ENCODE data around the gene C19orf12.
A peak's percentile ranks its signal among the peaks of the same experiment; 100 is the strongest.

The C19orf12 gene

GRCh38 chr19:29737461-29738000, 22.5 kb upstream of the C19orf12 start:
- FAIRE-seq (no peak), DNase-seq (ENCODE audit: insufficient read length, low spot score) (no peak)
- TF ChIP-seq POLR2AphosphoS5 (IDR thresholded peaks at IDR 0.05; ENCODE audit: low read depth, low read length) (no peak), TAF1 (IDR thresholded peaks at IDR 0.05; ENCODE audit: low read depth, low read length) (no peak), PAX5 (IDR thresholded peaks at IDR 0.05; ENCODE audit: insufficient read depth, low read length, severe bottlenecking) (no peak), SPI1 (IDR thresholded peaks at IDR 0.05; ENCODE audit: low read depth, low read length) (no peak)

GRCh38 chr19:29735829-29736228, 20.8 kb upstream of the C19orf12 start:
- FAIRE-seq (no peak), DNase-seq (ENCODE audit: insufficient read length, low spot score) (no peak)
- no peak for TF ChIP-seq POLR2AphosphoS5 (IDR thresholded peaks at IDR 0.05; ENCODE audit: low read depth, low read length)
- TF ChIP-seq PAX5 (IDR thresholded peaks at IDR 0.05; ENCODE audit: insufficient read depth, low read length, severe bottlenecking): no peak
- TF ChIP-seq POLR2A (IDR thresholded peaks at IDR 0.05; ENCODE audit: low read depth, low read length): no peak
- no peak for TF ChIP-seq POU2F2 (IDR thresholded peaks at IDR 0.05; ENCODE audit: low read depth, low read length)
- no peak for TF ChIP-seq SPI1 (IDR thresholded peaks at IDR 0.05; ENCODE audit: low read depth, low read length)
- TF ChIP-seq TAF1 (IDR thresholded peaks at IDR 0.05; ENCODE audit: low read depth, low read length): no peak

GRCh38 chr19:29731331-29731850, 16.3 kb upstream of the C19orf12 start:
- DNase-seq (ENCODE audit: insufficient read length, low spot score) (no peak), FAIRE-seq (no peak)
- no peak for TF ChIP-seq POLR2AphosphoS5 (IDR thresholded peaks at IDR 0.05; ENCODE audit: low read depth, low read length)

- FAIRE-seq: no peak
- TF ChIP-seq PAX5 (IDR thresholded peaks at IDR 0.05; ENCODE audit: insufficient read depth, low read length, severe bottlenecking): no peak
- TF ChIP-seq POU2F2 (IDR thresholded peaks at IDR 0.05; ENCODE audit: low read depth, low read length): no peak
- TF ChIP-seq POLR2AphosphoS5 (IDR thresholded peaks at IDR 0.05; ENCODE audit: low read depth, low read length): no peak
- TF ChIP-seq TAF1 (IDR thresholded peaks at IDR 0.05; ENCODE audit: low read depth, low read length): no peak
- TF ChIP-seq SPI1 (IDR thresholded peaks at IDR 0.05; ENCODE audit: low read depth, low read length): no peak
- TF ChIP-seq POLR2A (IDR thresholded peaks at IDR 0.05; ENCODE audit: low read depth, low read length): no peak
- DNase-seq (ENCODE audit: insufficient read length, low spot score): no peak
Measured at GRCh38 chr19:29727906-29728305, 12.8 kb upstream of the C19orf12 start.

- no peak for DNase-seq (ENCODE audit: insufficient read length, low spot score)
- TF ChIP-seq POLR2A (IDR thresholded peaks at IDR 0.05; ENCODE audit: low read depth, low read length) (no peak), SPI1 (IDR thresholded peaks at IDR 0.05; ENCODE audit: low read depth, low read length) (no peak), PAX5 (IDR thresholded peaks at IDR 0.05; ENCODE audit: insufficient read depth, low read length, severe bottlenecking) (no peak), POU2F2 (IDR thresholded peaks at IDR 0.05; ENCODE audit: low read depth, low read length) (no peak), POLR2AphosphoS5 (IDR thresholded peaks at IDR 0.05; ENCODE audit: low read depth, low read length) (no peak), TAF1 (IDR thresholded peaks at IDR 0.05; ENCODE audit: low read depth, low read length) (no peak)
- no peak for FAIRE-seq
Measured at GRCh38 chr19:29724746-29725145, 9.7 kb upstream of the C19orf12 start.

- FAIRE-seq: no peak
- DNase-seq (ENCODE audit: insufficient read length, low spot score): peak; percentile 37
- TF ChIP-seq TAF1 (IDR thresholded peaks at IDR 0.05; ENCODE audit: low read depth, low read length) (no peak), PAX5 (IDR thresholded peaks at IDR 0.05; ENCODE audit: insufficient read depth, low read length, severe bottlenecking) (no peak), POLR2A (IDR thresholded peaks at IDR 0.05; ENCODE audit: low read depth, low read length) (no peak), SPI1 (IDR thresholded peaks at IDR 0.05; ENCODE audit: low read depth, low read length) (no peak), POU2F2 (IDR thresholded peaks at IDR 0.05; ENCODE audit: low read depth, low read length) (no peak), POLR2AphosphoS5 (IDR thresholded peaks at IDR 0.05; ENCODE audit: low read depth, low read length) (no peak)
Measured at GRCh38 chr19:29724102-29724641, 9.1 kb upstream of the C19orf12 start.

GRCh38 chr19:29717051-29717450, 2.0 kb upstream of the C19orf12 start:
- TF ChIP-seq POU2F2 (IDR thresholded peaks at IDR 0.05; ENCODE audit: low read depth, low read length) (peak; percentile 16; the same call in 1 of the 2 replicates), POLR2A (IDR thresholded peaks at IDR 0.05; ENCODE audit: low read depth, low read length) (no peak)
- FAIRE-seq: peak; percentile 16

GRCh38 chr19:29715701-29716581, 880 bp upstream of the C19orf12 start:
- peak; percentile 20 for FAIRE-seq
- DNase-seq (ENCODE audit: insufficient read length, low spot score): no peak
- TF ChIP-seq TAF1 (IDR thresholded peaks at IDR 0.05; ENCODE audit: low read depth, low read length) (no peak), SPI1 (IDR thresholded peaks at IDR 0.05; ENCODE audit: low read depth, low read length) (no peak), POLR2AphosphoS5 (IDR thresholded peaks at IDR 0.05; ENCODE audit: low read depth, low read length) (no peak), POU2F2 (IDR thresholded peaks at IDR 0.05; ENCODE audit: low read depth, low read length) (no peak), POLR2A (IDR thresholded peaks at IDR 0.05; ENCODE audit: low read depth, low read length) (no peak), PAX5 (IDR thresholded peaks at IDR 0.05; ENCODE audit: insufficient read depth, low read length, severe bottlenecking) (no peak)

More at GRCh38 chr19:29717051-29717450, 2.0 kb upstream of the C19orf12 start:
- no peak for DNase-seq (ENCODE audit: insufficient read length, low spot score)

GRCh38 chr19:29714371-29714952, 599 bp downstream of the C19orf12 start:
- TF ChIP-seq POU2F2 (IDR thresholded peaks at IDR 0.05; ENCODE audit: low read depth, low read length) (no peak), SPI1 (IDR thresholded peaks at IDR 0.05; ENCODE audit: low read depth, low read length) (no peak), POLR2A (IDR thresholded peaks at IDR 0.05; ENCODE audit: low read depth, low read length) (no peak), POLR2AphosphoS5 (IDR thresholded peaks at IDR 0.05; ENCODE audit: low read depth, low read length) (no peak)
- FAIRE-seq: peak; percentile 78

More at GRCh38 chr19:29714371-29714952, 599 bp downstream of the C19orf12 start:
- no peak for DNase-seq (ENCODE audit: insufficient read length, low spot score)

All from GM12891 (cell line).